Panc1 (cell line): ENCODE data around the gene PLK1. TPM values are rescaled to one million over a fixed set of nuclear protein-coding genes. Genes with fewer than 3 reads are reported as not detected.
"Not testable (repeated sequence)": the region's sequence is repeated elsewhere in the genome, so short reads cannot be mapped to it uniquely, and the experiment has no call there.

ENCODE experiments used
- ATAC-seq: fragments of 200-7000 bp; cut with Tn5 transposase; 2 replicates; pipeline ENCODE4 v1.9.1; 2020; ENCODE audit warnings: mild to moderate bottlenecking, moderate library complexity
- BruUV-seq: library from RNA; stranded (reverse); fragments of 400-500 nt; replicated peaks from 2 replicates; lab custom pipeline; 2021; lab: Mats Ljungman, UMichigan
- CTCF ChIA-PET: fragments of 300-600 bp; sonication (Branson Sonifier 250); formaldehyde crosslinking; loops from one replicate; lab custom pipeline; 2022; ENCODE audit warnings: antibody characterized with exemption; lab: Charles Lee
- POLR2A ChIA-PET: fragments of 300-600 bp; sonication (Branson Sonifier 250); formaldehyde crosslinking; loops from one replicate; lab custom pipeline; 2022; ENCODE audit warnings: antibody characterized with exemption; lab: Charles Lee
- DNase-seq: peaks from one replicate; pipeline ENCODE4 v3.0.0-alpha.2; 2010; ENCODE audit warnings: low read depth, low spot score
- H3K27ac ChIP-seq: 2 replicates; pipeline ENCODE4 v1.5.1; 2011; ENCODE audit warnings: mild to moderate bottlenecking, low read length, inconsistent platforms
- H3K27me3 ChIP-seq: fragments of 200-500 bp; sonication (Bioruptor generic); 2 replicates; pipeline ENCODE4 v1.6.0; 2014; ENCODE audit warnings: low read length, inconsistent platforms; ENCODE audit not compliant: control insufficient read depth, insufficient read depth
- H3K36me3 ChIP-seq: fragments of 200-500 bp; sonication (Bioruptor generic); 2 replicates; pipeline ENCODE4 v1.5.1; 2014; ENCODE audit warnings: inconsistent platforms, mild to moderate bottlenecking, low read length, moderate library complexity; ENCODE audit not compliant: control insufficient read depth, insufficient read depth
- H3K4me1 ChIP-seq: 2 replicates; pipeline ENCODE4 v1.5.1; 2011; ENCODE audit warnings: inconsistent platforms, mild to moderate bottlenecking, low read length, moderate library complexity; ENCODE audit not compliant: control insufficient read depth, insufficient read depth
- H3K4me3 ChIP-seq, 2 experiments: 2 replicates each; pipeline ENCODE4 v1.5.1; 2011 to 2012; ENCODE audit warnings: low read depth in 2 of 2, low read length in 2 of 2, mild to moderate bottlenecking in 2 of 2, inconsistent platforms in 1 of 2, moderate library complexity in 1 of 2
- H3K9me3 ChIP-seq: fragments of 200-500 bp; sonication (Bioruptor generic); 2 replicates; pipeline ENCODE4 v1.5.1; 2014; ENCODE audit warnings: low read depth, mild to moderate bottlenecking, inconsistent platforms, low read length, moderate library complexity; ENCODE audit not compliant: control insufficient read depth, insufficient read depth
- CTCF ChIP-seq: fragments of 450-650 bp; IDR thresholded peaks from 2 replicates; pipeline ENCODE4 v1.5.1; 2017; ENCODE audit warnings: mild to moderate bottlenecking
- POLR2AphosphoS5 ChIP-seq: IDR thresholded peaks from 2 replicates; pipeline ENCODE4 v1.6.1; 2012; ENCODE audit warnings: mild to moderate bottlenecking, low read depth, low read length, moderate library complexity
- REST ChIP-seq, 2 experiments: IDR thresholded peaks; 2 replicates each; pipeline ENCODE4 v1.6.1; 2011 to 2012; ENCODE audit warnings: low read depth in 2 of 2, control low read depth in 1 of 2, low read length in 1 of 2, mild to moderate bottlenecking in 1 of 2, moderate library complexity in 1 of 2; ENCODE audit not compliant: insufficient read depth in 1 of 2
- SIN3A ChIP-seq: IDR thresholded peaks from 2 replicates; pipeline ENCODE4 v1.6.1; 2012; ENCODE audit warnings: low read depth, mild to moderate bottlenecking, low read length, moderate library complexity, borderline replicate concordance; ENCODE audit not compliant: insufficient read depth
- TCF7L2 ChIP-seq: IDR thresholded peaks from 2 replicates; pipeline ENCODE4 v1.6.1; 2011; ENCODE audit warnings: mild to moderate bottlenecking, low read depth, low read length, inconsistent platforms
- in situ Hi-C: cut with HindIII; loops from 2 replicates; pipeline ENCODE4 v1.10.0; 2016; ENCODE audit warnings: low sequenced_read_pairs, low pct_unique_long_range_greater_than_20kb
- intact Hi-C: fragments of 100-400 bp; cut with micrococcal nuclease; formaldehyde crosslinking; loops from one replicate; pipeline ENCODE4 v1.10.0; 2022; ENCODE audit not compliant: unreplicated experiment
- total RNA-seq: library from RNA; stranded (reverse); gene quantifications from one replicate; pipeline ENCODE4 v1.2.1, GENCODE V29; 2021; ENCODE audit not compliant: unreplicated experiment

PLK1 gene
- total RNA-seq, 1 experiment from 2014 or later, result 94.8 TPM

- no peaks in the 10 kb centered on the region for H3K36me3 ChIP-seq
- POLR2A ChIA-PET, result no interaction called here
- DNase-seq (no peak), ATAC-seq (no peak)
- H3K27ac ChIP-seq, result no peak overlapping the region
- H3K9me3 ChIP-seq, result no peaks in the 10 kb centered on the region
- intact Hi-C loops (no loop called here), in situ Hi-C loops (no loop called here)
- no peak overlapping the region for H3K4me3 ChIP-seq
- peaks cover 5% of the 10 kb centered on the region; the same call in 1 of the 2 replicates for H3K27me3 ChIP-seq
- no peaks in the 10 kb centered on the region for H3K4me1 ChIP-seq
- TF ChIP-seq SIN3A (no peak), CTCF (no peak), REST (IDR thresholded peaks at IDR 0.05; ENCODE audit: insufficient read depth in 1 of 2, low read depth in 2 of 2, low read length in 1 of 2) (no peak), POLR2AphosphoS5 (no peak), TCF7L2 (no peak)
- CTCF ChIA-PET, result no interaction called here
- no TSS peak for BruUV-seq
Observed at GRCh38 chr16:23716484-23716883, 37.8 kb downstream of the PLK1 start.

- H3K27ac ChIP-seq, DNase-seq, H3K9me3 ChIP-seq, ATAC-seq, H3K4me1 ChIP-seq, intact Hi-C loops, H3K36me3 ChIP-seq, H3K4me3 ChIP-seq, CTCF ChIA-PET, BruUV-seq, in situ Hi-C loops, POLR2A ChIA-PET, H3K27me3 ChIP-seq: not testable (repeated sequence)
Observed at GRCh38 chr16:23722613-23723240, 44.0 kb downstream of the PLK1 start.

GRCh38 chr16:23724096-23724784 is 45.6 kb downstream of the PLK1 start:
- H3K4me1 ChIP-seq, result no peaks in the 10 kb centered on the region
- ChIA-PET CTCF (no interaction called here), POLR2A (no interaction called here)
- intact Hi-C loops (no loop called here), in situ Hi-C loops (no loop called here)
- DNase-seq, result no peak
- TF ChIP-seq CTCF, result no peak
- TF ChIP-seq REST (IDR thresholded peaks at IDR 0.05; ENCODE audit: insufficient read depth in 1 of 2, low read depth in 2 of 2, low read length in 1 of 2), result no peak
- TF ChIP-seq SIN3A, result no peak
- TF ChIP-seq TCF7L2, result no peak
- TF ChIP-seq POLR2AphosphoS5, result no peak
- no peak overlapping the region for H3K4me3 ChIP-seq
- no peaks in the 10 kb centered on the region for H3K36me3 ChIP-seq
- no peaks in the 10 kb centered on the region for H3K27me3 ChIP-seq
- no peak for ATAC-seq
- H3K27ac ChIP-seq, result no peak overlapping the region
- no peaks in the 10 kb centered on the region for H3K9me3 ChIP-seq
- BruUV-seq, result no TSS peak
